Measurements from ENCODE around the gene NANP. TPM values are rescaled to one million over a fixed set of nuclear protein-coding genes. Genes with fewer than 3 reads are reported as not detected.

Gene NANP
- polyA plus RNA-seq, 1 experiment, result 3.9 TPM

DNA sequence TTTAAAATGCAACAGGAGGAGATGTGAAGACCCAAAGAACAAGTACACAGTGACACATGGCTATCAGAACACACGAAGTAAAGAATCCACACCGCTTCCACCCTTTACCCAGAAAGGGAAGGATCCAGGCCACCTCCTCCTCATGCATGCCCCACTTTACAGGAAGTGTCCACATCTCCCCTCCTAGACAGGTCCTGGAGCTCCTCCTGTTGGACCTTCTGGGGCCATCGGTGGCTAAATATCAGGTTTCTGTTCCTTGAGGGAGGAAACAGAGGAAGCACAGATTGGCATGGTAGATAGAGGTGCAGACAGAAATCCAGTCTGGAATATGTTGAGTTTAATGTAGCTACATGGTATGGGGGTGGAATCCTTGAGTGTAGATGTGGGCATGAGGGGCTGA lies 49.4 kb downstream of the NANP start:
- CTCF ChIA-PET, result interaction anchor here (0.8 to 1.2 kb wide), 5 partner anchors 18 to 141 kb away, joined by 3 to 6 read pairs (median 3); no protein-coding TSS in a partner anchor
- DNase-seq (ENCODE audit: low read depth), result no peak
- TF ChIP-seq, protein P1, sequence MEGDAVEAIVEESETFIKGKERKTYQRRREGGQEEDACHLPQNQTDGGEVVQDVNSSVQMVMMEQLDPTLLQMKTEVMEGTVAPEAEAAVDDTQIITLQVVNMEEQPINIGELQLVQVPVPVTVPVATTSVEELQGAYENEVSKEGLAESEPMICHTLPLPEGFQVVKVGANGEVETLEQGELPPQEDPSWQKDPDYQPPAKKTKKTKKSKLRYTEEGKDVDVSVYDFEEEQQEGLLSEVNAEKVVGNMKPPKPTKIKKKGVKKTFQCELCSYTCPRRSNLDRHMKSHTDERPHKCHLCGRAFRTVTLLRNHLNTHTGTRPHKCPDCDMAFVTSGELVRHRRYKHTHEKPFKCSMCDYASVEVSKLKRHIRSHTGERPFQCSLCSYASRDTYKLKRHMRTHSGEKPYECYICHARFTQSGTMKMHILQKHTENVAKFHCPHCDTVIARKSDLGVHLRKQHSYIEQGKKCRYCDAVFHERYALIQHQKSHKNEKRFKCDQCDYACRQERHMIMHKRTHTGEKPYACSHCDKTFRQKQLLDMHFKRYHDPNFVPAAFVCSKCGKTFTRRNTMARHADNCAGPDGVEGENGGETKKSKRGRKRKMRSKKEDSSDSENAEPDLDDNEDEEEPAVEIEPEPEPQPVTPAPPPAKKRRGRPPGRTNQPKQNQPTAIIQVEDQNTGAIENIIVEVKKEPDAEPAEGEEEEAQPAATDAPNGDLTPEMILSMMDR (IDR thresholded peaks at IDR 0.05; ENCODE audit: insufficient read depth, low read depth, low read length), result peak; percentile 41
- Histone ChIP-seq H3K36me3 (ENCODE audit: control insufficient read depth, insufficient read depth, low read length) (peaks cover 2% of the 10 kb centered on the region; the same call in 1 of the 2 replicates), H3K27me3 (ENCODE audit: control insufficient read depth, insufficient read depth, low read length) (no peaks in the 10 kb centered on the region), H3K4me3 (ENCODE audit: low read depth, low read length) (no peak overlapping the region)
- POLR2A ChIA-PET, result no interaction called here

DNA sequence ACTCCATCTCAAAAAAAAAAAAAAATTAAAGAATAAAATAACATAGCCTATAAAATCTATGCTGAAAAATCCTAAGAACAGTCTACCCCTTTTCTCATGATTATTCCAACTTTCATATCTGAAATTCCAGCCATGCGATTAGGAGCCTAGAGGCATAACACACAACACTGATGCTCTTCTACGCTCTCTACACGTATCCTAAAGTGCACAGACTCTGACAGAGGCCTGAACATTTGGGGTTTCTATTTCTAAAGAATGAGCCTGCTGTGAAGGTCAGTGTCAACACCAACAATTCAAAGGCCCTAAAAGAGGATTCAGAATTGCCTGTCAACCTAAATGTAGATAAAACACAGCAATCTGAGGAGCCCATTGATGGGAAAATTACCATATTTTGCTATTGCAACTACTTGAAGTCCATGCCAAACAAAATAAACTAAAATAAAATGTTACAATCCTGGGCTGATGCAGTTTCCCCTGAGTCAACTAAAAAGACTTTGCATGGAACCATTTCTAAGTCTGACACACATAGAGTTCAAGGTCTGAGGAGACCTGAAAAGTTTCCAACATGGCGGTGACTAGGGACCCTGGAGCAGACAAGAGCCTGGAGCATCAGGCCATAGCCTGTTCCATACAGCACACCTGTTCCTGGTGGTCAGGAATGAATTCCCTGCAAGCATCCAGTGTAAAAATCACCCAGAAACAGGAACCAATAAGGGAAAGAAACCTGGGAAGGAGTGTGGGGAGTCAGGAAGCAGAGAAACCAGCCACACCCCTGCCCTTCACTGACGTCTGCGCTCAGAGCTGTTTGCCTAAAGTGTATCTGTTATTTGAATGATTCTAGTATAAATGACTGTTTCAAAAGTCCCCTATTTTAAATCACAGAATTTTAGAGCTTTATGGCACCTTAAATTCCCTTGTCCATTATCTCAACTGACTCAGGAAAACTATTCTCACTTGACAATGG lies 50.2 kb downstream of the NANP start:
- CTCF ChIA-PET, result interaction anchor here (1.0 to 1.2 kb wide), 2 partner anchors 17 to 140 kb away, joined by 3 to 4 read pairs; no protein-coding TSS in a partner anchor
- POLR2A ChIA-PET, result no interaction called here
- no peak overlapping the region for H3K4me3 ChIP-seq (ENCODE audit: low read depth, low read length)
- H3K36me3 ChIP-seq (ENCODE audit: control insufficient read depth, insufficient read depth, low read length), result peaks cover 2% of the 10 kb centered on the region; the same call in 1 of the 2 replicates
- peak; percentile 12 for DNase-seq (ENCODE audit: low read depth)
- TF ChIP-seq, protein P1 (IDR thresholded peaks at IDR 0.05; ENCODE audit: insufficient read depth, low read depth, low read length), result no peak
- no peaks in the 10 kb centered on the region for H3K27me3 ChIP-seq (ENCODE audit: control insufficient read depth, insufficient read depth, low read length)

DNA sequence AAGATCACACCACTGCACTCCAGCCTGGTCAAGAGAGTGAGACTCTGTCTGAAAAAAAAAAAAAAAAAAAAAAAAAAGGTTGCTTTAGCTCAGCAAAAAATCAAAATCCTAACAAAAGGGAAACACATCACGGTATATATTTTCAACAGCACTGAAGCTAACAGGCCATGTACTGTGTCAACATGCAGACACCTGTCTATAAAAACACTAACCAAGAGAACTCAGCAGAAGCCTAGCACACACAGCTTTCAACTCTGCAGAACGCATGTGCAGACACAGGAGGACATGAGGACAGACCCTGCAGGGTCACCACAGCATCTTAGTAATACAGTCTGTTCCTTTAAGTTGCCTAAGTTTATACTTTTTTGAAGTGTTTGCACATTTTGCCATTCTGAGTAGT lies 52.0 kb downstream of the NANP start:
- Histone ChIP-seq H3K36me3 (ENCODE audit: control insufficient read depth, insufficient read depth, low read length) (peaks cover 2% of the 10 kb centered on the region; the same call in 1 of the 2 replicates), H3K27me3 (ENCODE audit: control insufficient read depth, insufficient read depth, low read length) (no peaks in the 10 kb centered on the region), H3K4me3 (ENCODE audit: low read depth, low read length) (no peak overlapping the region)
- TF ChIP-seq, protein P1 (IDR thresholded peaks at IDR 0.05; ENCODE audit: insufficient read depth, low read depth, low read length), result no peak
- no peak for DNase-seq (ENCODE audit: low read depth)
- CTCF ChIA-PET, result no interaction called here
- POLR2A ChIA-PET, result no interaction called here

DNA sequence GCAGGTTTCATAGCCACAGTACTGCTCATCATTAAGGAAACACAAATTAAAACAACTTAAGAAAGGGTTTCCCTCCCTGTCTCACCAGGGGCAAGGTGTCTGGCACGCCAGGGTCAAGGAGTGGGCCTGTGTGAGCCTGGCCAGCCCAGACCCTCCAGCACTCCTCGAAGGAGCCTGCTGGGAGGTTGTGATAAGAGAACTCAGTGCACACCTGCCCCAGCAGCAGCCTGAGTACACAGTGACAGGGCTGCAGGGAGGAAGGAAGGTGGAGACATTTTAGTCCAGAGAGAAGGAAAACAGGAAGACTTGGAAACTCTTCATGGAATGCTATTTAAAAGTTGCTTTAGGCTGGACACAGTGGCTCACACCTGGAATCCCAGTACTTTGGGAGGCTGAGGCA lies 52.6 kb downstream of the NANP start:
- no peak overlapping the region for H3K4me3 ChIP-seq (ENCODE audit: low read depth, low read length)
- ChIA-PET POLR2A (no interaction called here), CTCF (no interaction called here)
- DNase-seq (ENCODE audit: low read depth), result no peak
- TF ChIP-seq, protein P1 (IDR thresholded peaks at IDR 0.05; ENCODE audit: insufficient read depth, low read depth, low read length), result no peak
- peaks cover 2% of the 10 kb centered on the region; the same call in 1 of the 2 replicates for H3K36me3 ChIP-seq (ENCODE audit: control insufficient read depth, insufficient read depth, low read length)
- no peaks in the 10 kb centered on the region for H3K27me3 ChIP-seq (ENCODE audit: control insufficient read depth, insufficient read depth, low read length)

DNA sequence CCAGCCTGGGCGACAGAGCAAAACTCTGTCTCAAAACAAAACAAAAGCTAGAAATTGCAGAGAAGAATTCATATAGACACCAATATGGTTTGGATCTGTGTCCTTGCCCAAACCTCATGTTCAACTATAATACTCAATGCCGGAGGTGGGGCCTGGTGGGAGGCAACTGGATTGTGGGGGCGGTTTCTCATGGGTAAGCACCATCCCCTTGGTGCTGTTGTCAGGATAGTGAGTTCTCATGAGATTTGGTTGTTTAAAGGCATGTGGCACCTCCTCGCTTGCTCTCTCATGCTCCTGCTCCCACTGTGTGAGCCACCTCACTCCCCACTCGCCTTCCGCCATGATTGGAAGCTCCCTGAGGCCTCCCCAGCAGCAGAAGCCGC lies 53.7 kb downstream of the NANP start:
- Histone ChIP-seq H3K36me3 (ENCODE audit: control insufficient read depth, insufficient read depth, low read length) (peaks cover 2% of the 10 kb centered on the region; the same call in 1 of the 2 replicates), H3K27me3 (ENCODE audit: control insufficient read depth, insufficient read depth, low read length) (no peaks in the 10 kb centered on the region), H3K4me3 (ENCODE audit: low read depth, low read length) (no peak overlapping the region)
- POLR2A ChIA-PET, result no interaction called here
- CTCF ChIA-PET, result no interaction called here
- DNase-seq (ENCODE audit: low read depth), result no peak
- TF ChIP-seq, protein P1 (IDR thresholded peaks at IDR 0.05; ENCODE audit: insufficient read depth, low read depth, low read length), result no peak

All from BJ (cell line).